ENCODE measurements around the gene GATD1.

The GATD1 gene

DNA sequence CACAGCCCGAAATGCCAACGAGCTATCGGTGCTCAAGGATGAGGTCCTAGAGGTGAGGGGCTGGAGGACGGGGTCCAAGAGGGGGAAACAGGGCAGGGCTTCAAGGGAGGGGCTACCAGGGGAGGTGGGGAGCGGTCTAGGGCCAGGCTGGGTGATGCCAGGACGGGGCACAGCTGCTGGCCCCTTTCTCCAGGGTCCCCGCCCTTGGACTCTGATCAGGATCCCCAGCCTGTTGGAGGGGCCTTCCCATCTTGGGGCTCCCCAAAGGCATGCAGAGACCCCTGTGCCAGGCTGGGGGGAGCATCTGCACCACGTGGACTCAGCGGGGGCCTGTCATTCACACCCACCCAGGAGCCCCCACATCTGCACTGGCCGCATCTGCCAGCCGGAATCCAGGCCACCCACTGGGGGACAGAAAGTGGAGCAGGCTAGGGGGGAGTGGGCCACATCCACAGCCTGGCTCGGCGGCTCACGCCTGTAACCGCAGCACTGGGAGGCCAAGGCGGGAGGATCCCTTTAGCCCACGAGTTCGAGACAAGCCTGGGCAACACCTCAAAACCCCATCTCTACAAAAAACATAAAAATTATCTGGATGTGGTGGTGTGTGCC is 52.4 kb downstream of the GATD1 start:
- DNase-seq: no peak

DNA sequence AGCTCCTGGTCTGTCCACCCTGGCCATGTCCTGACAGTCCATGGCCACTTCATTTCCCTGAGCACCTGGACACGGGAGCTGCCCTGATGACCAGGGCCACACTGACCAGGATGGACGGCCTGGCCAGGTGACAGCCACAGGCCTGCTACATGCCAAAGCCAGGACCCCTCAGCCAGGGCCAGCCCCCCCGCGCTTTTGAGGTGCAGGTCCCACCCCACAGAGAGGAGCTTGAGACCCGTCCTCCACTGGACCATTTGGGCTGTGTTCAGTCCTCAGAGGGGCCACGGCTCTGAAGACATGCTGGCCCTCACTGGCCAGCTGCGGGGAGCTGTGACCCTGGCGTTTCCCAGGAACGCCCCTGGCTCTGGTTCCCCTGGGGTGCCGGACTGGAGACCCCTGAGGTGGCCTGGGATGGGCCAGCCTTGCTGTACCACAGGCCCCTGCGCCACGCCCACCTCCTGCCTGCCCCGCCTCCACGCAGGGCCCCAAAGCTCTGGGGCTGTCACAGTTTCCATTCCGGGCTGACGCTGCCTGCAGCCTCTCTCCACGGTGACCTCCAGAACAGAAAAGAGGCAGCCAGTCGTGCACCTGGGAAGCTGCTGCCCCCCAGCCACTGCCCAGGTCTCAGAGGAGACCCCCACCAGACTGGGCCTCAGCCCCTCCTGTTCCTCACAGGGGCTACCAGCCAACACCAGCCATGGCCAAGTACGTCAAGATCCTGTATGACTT is 53.1 kb downstream of the GATD1 start:
- no peak for DNase-seq

DNA sequence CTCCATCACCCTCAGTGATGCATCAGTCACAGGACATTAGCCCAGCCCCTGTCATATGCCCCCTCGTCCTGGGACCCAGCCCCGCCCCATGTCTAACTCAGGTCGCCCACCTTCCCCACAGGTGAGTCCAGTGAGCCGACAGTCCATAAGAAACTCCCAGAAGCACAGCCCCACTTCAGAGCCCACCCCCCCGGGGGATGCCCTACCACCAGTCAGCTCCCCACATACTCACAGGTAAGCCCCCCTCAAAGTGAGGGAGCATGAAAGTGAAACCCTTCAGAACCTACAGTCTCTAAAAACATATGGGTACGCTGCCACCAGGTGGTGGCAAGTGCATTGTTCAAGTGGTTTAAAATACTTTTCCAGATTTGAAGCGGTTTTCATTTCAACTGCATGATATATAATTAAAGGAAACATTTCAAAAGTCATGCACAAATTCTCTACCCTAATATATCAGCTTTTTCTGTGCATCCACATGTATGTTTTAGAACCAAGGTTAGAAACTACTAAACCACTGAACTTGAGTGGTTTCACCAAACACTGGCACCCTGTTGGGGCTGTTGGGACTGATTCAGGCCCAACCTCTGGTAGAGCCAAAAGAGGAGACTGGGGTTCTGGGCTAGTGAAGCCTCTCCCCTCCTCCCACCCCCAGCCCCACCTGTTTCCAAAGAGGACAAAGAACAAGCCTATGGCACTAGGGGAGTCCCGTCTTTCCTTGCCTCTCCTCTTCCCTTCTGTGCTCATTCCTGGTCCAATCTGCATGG is 54.0 kb downstream of the GATD1 start:
- peak in 1 of 2 experiments; percentile 36 for DNase-seq

DNA sequence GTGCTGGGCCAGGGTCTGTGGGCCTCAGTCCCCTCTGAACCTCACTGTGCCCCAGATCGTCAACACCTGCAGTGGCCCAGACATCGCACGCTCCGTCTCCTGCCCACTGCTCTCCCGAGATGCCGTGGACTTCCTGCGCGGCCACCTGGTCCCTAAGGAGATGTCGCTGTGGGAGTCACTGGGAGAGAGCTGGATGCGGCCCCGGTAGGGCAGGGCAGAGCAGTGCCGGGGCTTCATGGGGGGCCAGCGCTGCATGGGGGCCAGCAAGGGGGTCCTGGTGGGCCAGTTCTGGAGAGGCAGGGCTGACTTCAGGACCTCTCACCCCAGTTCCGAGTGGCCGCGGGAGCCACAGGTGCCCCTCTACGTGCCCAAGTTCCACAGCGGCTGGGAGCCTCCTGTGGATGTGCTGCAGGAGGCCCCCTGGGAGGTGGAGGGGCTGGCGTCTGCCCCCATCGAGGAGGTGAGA is 54.9 kb downstream of the GATD1 start:
- no peak for DNase-seq

DNA sequence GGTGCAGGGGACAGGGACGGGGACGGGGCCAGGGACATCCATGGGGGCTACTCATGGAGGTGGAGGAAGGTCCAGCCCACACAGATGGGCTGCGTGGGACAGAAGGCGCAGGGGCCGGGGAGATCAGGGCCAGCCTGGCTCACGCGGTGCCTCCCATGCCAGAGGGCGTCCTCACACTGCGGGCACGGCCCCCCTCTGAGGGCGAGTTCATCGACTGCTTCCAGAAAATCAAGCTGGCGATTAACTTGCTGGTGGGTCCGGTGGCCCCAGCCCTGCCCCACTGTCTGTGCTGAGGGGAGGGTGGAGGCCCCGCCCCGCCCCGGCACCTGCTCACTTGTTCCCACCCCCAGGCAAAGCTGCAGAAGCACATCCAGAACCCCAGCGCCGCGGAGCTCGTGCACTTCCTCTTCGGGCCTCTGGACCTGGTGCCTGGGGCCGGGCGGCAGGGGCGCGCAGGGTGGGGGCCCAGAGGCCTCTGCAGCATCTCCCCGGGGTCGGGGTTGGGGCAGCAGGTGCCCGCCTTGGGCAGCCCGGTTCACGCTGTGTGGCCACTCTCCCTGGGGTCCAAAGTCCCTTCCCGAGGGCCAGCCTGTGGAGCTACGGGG is 55.4 kb downstream of the GATD1 start:
- DNase-seq: peak in 1 of 2 experiments; percentile 27

DNA sequence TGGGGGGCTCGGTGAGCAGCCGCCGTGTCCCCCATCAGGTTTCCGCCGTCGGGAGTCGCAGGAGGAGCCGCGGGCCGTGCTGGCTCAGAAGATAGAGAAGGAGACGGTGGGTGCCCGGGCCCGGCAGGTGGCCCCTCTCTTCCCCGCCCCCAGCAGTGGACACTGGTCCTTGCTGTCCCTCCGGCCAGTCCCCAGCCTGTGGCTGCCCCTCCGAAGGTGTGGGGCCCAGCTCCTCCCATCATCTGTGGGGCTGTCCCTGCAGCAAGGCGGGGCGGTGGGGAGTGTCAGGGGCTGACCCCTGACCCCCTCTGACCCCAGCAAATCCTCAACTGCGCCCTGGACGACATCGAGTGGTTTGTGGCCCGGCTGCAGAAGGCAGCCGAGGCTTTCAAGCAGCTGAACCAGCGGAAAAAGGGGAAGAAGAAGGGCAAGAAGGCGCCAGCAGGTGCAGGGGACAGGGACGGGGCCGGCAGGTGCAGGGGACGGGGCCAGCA is 56.0 kb downstream of the GATD1 start:
- DNase-seq: no peak

DNA sequence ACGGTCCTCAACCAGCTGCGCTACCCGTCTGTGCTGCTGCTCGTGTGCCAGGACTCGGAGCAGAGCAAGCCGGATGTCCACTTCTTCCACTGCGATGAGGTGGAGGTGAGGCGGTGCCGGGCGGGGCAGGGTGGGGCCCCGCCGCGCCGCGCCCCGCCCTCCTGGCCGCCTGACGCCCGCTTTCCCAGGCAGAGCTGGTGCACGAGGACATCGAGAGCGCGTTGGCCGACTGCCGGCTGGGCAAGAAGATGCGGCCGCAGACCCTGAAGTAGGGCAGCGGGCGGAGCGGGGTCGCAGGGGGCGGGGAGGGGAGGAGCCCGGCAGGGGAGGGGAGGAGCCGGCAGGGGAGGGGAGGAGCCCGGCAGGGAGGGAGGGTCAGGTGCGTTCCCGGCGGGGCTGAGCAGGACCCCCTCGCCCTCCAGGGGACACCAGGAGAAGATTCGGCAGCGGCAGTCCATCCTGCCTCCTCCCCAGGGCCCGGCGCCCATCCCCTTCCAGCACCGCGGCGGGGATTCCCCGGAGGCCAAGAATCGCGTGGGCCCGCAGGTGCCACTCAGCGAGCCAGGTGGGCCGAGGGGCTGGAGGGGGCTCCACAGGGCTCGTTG is 56.5 kb downstream of the GATD1 start:
- DNase-seq: no peak

DNA sequence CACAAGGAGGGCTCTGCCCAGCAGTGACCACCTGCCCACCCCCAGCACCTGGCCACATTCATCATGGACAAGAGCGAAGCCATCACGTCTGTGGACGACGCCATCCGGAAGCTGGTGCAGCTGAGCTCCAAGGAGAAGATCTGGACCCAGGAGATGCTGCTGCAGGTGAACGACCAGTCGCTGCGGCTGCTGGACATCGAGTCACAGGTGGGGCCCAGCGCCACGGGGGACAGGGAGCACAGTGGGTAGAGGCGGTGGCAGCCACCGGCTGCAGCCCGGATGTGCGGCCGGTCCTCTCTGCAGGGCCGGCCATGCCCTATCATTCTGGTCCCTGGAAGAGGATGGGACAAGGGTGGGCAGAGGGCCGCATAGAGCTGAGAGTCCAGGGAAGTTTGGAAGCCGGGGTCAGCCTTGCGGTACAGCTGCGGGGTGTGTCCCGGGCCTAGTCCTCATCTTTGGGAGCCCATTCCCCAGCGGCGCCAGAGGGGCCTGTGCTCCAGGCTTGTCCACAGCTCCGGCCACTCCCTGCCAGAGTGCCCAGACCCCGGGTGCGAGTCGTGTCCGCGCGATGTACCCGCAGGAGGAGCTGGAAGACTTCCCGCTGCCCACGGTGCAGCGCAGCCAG is 57.2 kb downstream of the GATD1 start:
- DNase-seq: no peak

DNA sequence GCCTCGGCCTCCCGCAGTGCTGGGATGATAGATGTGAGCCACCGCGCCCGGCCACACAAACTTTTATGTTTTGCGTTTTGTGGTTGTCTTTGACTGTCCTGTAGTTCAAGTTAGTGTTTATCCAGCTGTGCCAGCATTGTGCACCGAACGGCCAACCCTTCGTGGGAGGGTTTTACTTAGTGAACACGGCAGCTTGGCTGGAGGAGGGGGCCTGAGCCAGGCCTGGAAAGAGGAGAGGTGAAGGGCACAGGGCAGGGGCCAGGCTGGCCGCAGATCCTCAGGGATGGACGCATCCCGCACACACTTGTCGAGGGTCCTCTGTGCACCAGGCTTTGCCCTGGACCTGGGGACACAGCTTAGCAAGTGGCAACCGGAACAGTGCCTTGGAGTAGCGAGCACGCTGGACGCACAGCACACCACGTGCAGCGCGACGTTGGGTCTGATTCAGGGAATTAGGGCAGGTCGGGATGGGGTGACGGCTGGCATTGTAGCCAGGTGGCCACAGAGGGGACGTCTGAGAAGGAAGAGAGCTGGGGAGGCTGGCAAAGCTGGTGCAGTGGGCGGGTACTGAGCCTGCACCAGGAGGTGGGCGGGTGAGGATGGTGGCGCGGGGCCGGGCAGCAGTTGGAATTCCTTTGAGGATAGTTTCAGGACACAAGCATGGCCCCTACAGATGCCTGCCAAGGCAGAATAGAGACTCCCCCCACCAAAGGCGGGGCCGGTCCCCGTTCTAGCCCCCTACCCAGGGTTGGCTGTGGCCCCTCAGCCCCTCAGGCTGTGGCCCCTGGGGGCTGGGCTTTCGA is 57.9 kb downstream of the GATD1 start:
- no peak for DNase-seq
